HEK293 (cell line): ENCODE results near the gene ADGRF3.
A peak's percentile ranks its signal among the peaks of the same experiment; 100 is the strongest.

Experiments used
- CTCF ChIA-PET: fragments of 350-600 bp; formaldehyde crosslinking; extraction: SDS; loops from one replicate; lab custom pipeline; 2021; ENCODE audit warnings: antibody characterized with exemption; lab: Yijun Ruan, JAX
- POLR2A ChIA-PET: fragments of 300-600 bp; formaldehyde crosslinking; extraction: SDS; loops from one replicate; lab custom pipeline; 2020; ENCODE audit warnings: antibody characterized with exemption, inconsistent platforms; lab: Yijun Ruan, JAX
- H3K27ac ChIP-seq: fragments of 200-500 bp; sonication (Bioruptor generic); 2 replicates; pipeline ENCODE4 v1.5.1; 2014; ENCODE audit warnings: low read depth, low read length, control low read depth, inconsistent platforms; ENCODE audit errors: extremely low read depth
- H3K36me3 ChIP-seq, 2 experiments: fragments of 200-500 bp in 1 of 2; sonication (Bioruptor generic) in 1 of 2; 1 replicate in 1 of 2; 2 replicates in 1 of 2; pipeline ENCODE4 v1.5.1; 2014 to 2017; ENCODE audit warnings: inconsistent platforms in 2 of 2, low read length in 2 of 2; ENCODE audit not compliant: control insufficient read depth in 2 of 2, insufficient read depth in 1 of 2
- H3K4me1 ChIP-seq: fragments of 200-500 bp; sonication (Bioruptor generic); 2 replicates; pipeline ENCODE4 v1.5.1; 2014; ENCODE audit warnings: mild to moderate bottlenecking, low read length, inconsistent platforms; ENCODE audit not compliant: control insufficient read depth, insufficient read depth
- H3K4me3 ChIP-seq: 2 replicates; pipeline ENCODE4 v1.5.1; 2011; ENCODE audit warnings: low read depth, mild to moderate bottlenecking, control low read depth, low read length, moderate library complexity
- H3K9me3 ChIP-seq: fragments of 200-500 bp; sonication (Bioruptor generic); 2 replicates; pipeline ENCODE4 v1.5.1; 2014; ENCODE audit warnings: low read depth, low read length, inconsistent platforms; ENCODE audit not compliant: control insufficient read depth, insufficient read depth
- FEZF1 ChIP-seq: fragments of 450-650 bp; formaldehyde crosslinking; IDR thresholded peaks from 2 replicates; pipeline ENCODE4 v1.5.1; 2016; ENCODE audit warnings: missing biosample characterization, missing genetic modification characterization
- OSR2 ChIP-seq: fragments of 450-650 bp; formaldehyde crosslinking; IDR thresholded peaks from 2 replicates; pipeline ENCODE4 v1.5.1; 2016; ENCODE audit warnings: missing biosample characterization, missing genetic modification characterization
- REPIN1 ChIP-seq: fragments of 450-650 bp; formaldehyde crosslinking; IDR thresholded peaks from 2 replicates; pipeline ENCODE4 v1.5.1; 2017; ENCODE audit warnings: missing biosample characterization, missing genetic modification characterization, low read depth
- SP7 ChIP-seq: fragments of 450-650 bp; formaldehyde crosslinking; IDR thresholded peaks from 2 replicates; pipeline ENCODE4 v1.5.1; 2016; ENCODE audit warnings: missing biosample characterization, missing genetic modification characterization
- ZBTB17 ChIP-seq: fragments of 450-650 bp; formaldehyde crosslinking; IDR thresholded peaks from 2 replicates; pipeline ENCODE4 v1.5.1; 2016; ENCODE audit warnings: missing biosample characterization, missing genetic modification characterization
- ZNF155 ChIP-seq: fragments of 450-650 bp; formaldehyde crosslinking; IDR thresholded peaks from 2 replicates; pipeline ENCODE4 v1.5.1; 2016; ENCODE audit warnings: missing biosample characterization, missing genetic modification characterization
- ZNF169 ChIP-seq: fragments of 450-650 bp; formaldehyde crosslinking; IDR thresholded peaks from 2 replicates; pipeline ENCODE4 v1.5.1; 2016; ENCODE audit warnings: missing biosample characterization, missing genetic modification characterization
- ZNF221 ChIP-seq: fragments of 450-650 bp; formaldehyde crosslinking; IDR thresholded peaks from 2 replicates; pipeline ENCODE4 v1.5.1; 2017; ENCODE audit warnings: missing biosample characterization, missing genetic modification characterization, borderline replicate concordance
- ZNF335 ChIP-seq: fragments of 450-650 bp; formaldehyde crosslinking; conservative IDR thresholded peaks from 2 replicates; pipeline ENCODE4 v1.5.1; 2016; ENCODE audit warnings: missing biosample characterization, missing genetic modification characterization
- ZNF354C ChIP-seq: fragments of 450-650 bp; formaldehyde crosslinking; IDR thresholded peaks from 2 replicates; pipeline ENCODE4 v1.5.1; 2016; ENCODE audit warnings: missing biosample characterization, missing genetic modification characterization, low read depth, borderline replicate concordance
- ZNF416 ChIP-seq: fragments of 450-650 bp; formaldehyde crosslinking; IDR thresholded peaks from 2 replicates; pipeline ENCODE4 v1.5.1; 2016; ENCODE audit warnings: missing biosample characterization, missing genetic modification characterization
- ZNF596 ChIP-seq: fragments of 450-650 bp; IDR thresholded peaks from 2 replicates; pipeline ENCODE4 v1.5.0; 2018; ENCODE audit warnings: missing biosample characterization, mild to moderate bottlenecking, missing genetic modification characterization, moderate library complexity
- ZNF843 ChIP-seq: fragments of 450-650 bp; formaldehyde crosslinking; IDR thresholded peaks from 2 replicates; pipeline ENCODE4 v1.5.1; 2016; ENCODE audit warnings: missing biosample characterization, missing genetic modification characterization
- ZXDB ChIP-seq: fragments of 450-650 bp; formaldehyde crosslinking; IDR thresholded peaks from 2 replicates; pipeline ENCODE4 v1.5.1; 2016; ENCODE audit warnings: missing biosample characterization, missing genetic modification characterization
- TF ChIP-seq, protein P1 (sequence below): fragments of 450-650 bp; formaldehyde crosslinking; IDR thresholded peaks from 2 replicates; pipeline ENCODE4 v1.5.1; 2017; ENCODE audit warnings: missing biosample characterization, missing genetic modification characterization
- TF ChIP-seq, protein P2 (sequence below): fragments of 450-650 bp; formaldehyde crosslinking; IDR thresholded peaks from 2 replicates; pipeline ENCODE4 v1.5.1; 2016; ENCODE audit warnings: missing biosample characterization, missing genetic modification characterization
- TF ChIP-seq, protein P3 (sequence below): fragments of 450-650 bp; formaldehyde crosslinking; IDR thresholded peaks from 2 replicates; pipeline ENCODE4 v1.5.1; 2016; ENCODE audit warnings: missing biosample characterization, missing genetic modification characterization

ADGRF3 gene

DNA sequence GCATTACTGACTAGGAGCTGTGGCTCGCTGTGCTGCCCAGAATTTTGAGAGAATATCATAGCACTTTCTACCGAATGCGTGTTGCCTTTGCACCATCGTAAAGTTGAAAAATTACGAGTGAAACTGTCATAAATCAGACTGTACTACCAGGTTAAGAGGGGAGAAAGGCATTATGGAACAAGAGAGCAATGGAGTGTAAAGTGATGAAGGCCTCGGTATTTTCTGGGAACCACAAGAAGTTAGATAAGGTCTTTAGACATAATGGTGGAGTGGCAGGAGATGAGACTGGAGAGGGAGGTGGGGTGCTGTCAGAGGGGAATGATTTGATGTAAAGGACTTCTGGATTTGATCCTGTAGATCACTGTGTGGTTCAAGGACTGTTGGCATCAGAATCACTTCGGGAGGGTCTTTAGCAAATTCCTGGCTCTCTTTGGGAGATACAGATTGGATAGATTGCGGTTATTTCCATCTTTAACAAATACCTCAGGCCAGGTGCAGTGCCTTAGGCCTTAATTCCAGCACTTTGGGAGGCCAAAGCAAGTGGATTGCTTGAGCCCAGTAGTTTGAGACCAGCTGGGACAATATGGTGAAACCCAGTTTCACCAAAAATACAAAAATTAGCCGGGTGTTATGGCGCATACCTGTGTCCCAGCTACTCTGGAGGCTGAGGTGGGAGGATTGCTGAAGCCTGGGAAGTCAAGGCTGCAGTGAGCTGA lies 4.9 kb upstream of the ADGRF3 start:
- H3K9me3 ChIP-seq, result no peaks in the 10 kb centered on the region
- no peak overlapping the region for H3K4me3 ChIP-seq
- CTCF ChIA-PET, result interaction anchor here (0.8 to 1.2 kb wide), 2 partner anchors 9 to 118 kb away, joined by 3 to 4 read pairs; no protein-coding TSS in a partner anchor
- H3K27ac ChIP-seq, result peak overlapping the region; percentile 13
- TF ChIP-seq ZNF416 (no peak), ZBTB17 (tag by site-specific recombination) (0 out of 2 replicates have a peak, but pooled peaks have one; percentile 15), ZNF843 (tag by site-specific recombination) (peak; percentile 42; the same call in 1 of the 2 replicates), ZNF169 (tag by site-specific recombination) (no peak), ZNF596 (tag by site-specific recombination) (no peak), REPIN1 (tag by site-specific recombination) (no peak), SP7 (tag by site-specific recombination) (0 out of 2 replicates have a peak, but pooled peaks have one; percentile 31), OSR2 (tag by site-specific recombination) (peak; percentile 68; the same call in 1 of the 2 replicates), FEZF1 (tag by site-specific recombination) (peak; percentile 53; the same call in 1 of the 2 replicates), ZXDB (peak; percentile 37; the same call in 1 of the 2 replicates)
- TF ChIP-seq, protein P1, sequence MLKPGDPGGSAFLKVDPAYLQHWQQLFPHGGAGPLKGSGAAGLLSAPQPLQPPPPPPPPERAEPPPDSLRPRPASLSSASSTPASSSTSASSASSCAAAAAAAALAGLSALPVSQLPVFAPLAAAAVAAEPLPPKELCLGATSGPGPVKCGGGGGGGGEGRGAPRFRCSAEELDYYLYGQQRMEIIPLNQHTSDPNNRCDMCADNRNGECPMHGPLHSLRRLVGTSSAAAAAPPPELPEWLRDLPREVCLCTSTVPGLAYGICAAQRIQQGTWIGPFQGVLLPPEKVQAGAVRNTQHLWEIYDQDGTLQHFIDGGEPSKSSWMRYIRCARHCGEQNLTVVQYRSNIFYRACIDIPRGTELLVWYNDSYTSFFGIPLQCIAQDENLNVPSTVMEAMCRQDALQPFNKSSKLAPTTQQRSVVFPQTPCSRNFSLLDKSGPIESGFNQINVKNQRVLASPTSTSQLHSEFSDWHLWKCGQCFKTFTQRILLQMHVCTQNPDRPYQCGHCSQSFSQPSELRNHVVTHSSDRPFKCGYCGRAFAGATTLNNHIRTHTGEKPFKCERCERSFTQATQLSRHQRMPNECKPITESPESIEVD (tag by site-specific recombination), result peak; percentile 65
- TF ChIP-seq, protein P2, sequence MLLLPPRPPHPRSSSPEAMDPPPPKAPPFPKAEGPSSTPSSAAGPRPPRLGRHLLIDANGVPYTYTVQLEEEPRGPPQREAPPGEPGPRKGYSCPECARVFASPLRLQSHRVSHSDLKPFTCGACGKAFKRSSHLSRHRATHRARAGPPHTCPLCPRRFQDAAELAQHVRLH (tag by site-specific recombination), result no peak
- TF ChIP-seq, protein P3, sequence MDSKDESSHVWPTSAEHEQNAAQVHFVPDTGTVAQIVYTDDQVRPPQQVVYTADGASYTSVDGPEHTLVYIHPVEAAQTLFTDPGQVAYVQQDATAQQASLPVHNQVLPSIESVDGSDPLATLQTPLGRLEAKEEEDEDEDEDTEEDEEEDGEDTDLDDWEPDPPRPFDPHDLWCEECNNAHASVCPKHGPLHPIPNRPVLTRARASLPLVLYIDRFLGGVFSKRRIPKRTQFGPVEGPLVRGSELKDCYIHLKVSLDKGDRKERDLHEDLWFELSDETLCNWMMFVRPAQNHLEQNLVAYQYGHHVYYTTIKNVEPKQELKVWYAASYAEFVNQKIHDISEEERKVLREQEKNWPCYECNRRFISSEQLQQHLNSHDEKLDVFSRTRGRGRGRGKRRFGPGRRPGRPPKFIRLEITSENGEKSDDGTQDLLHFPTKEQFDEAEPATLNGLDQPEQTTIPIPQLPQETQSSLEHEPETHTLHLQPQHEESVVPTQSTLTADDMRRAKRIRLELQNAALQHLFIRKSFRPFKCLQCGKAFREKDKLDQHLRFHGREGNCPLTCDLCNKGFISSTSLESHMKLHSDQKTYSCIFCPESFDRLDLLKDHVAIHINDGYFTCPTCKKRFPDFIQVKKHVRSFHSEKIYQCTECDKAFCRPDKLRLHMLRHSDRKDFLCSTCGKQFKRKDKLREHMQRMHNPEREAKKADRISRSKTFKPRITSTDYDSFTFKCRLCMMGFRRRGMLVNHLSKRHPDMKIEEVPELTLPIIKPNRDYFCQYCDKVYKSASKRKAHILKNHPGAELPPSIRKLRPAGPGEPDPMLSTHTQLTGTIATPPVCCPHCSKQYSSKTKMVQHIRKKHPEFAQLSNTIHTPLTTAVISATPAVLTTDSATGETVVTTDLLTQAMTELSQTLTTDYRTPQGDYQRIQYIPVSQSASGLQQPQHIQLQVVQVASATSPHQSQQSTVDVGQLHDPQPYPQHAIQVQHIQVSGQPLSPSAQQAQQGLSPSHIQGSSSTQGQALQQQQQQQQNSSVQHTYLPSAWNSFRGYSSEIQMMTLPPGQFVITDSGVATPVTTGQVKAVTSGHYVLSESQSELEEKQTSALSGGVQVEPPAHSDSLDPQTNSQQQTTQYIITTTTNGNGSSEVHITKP (tag by site-specific recombination), result peak; percentile 40; the same call in 1 of the 2 replicates
- peaks cover 14% of the 10 kb centered on the region; the same call in 1 of the 2 replicates for H3K4me1 ChIP-seq
- POLR2A ChIA-PET, result no interaction called here
- H3K36me3 ChIP-seq, result no peaks in the 10 kb centered on the region

DNA sequence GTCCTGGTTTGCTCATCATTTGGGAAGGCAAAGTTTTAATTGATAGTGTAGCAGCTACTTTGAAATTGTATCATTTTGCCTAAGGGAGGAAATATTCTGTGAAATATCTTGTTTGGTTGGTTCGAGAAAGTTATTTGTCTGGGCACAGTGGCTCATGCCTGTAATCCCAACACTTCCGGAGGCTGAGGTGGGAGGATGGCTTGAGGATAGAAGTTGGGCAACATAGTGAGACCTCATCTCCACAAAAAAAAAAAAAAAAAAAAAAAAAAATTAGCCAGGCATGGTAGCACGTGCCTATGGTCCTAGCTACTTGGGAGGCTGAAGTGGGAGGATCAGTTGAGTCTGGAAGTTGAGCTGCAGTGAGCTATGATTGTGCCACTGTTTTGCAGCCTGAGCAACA lies 3.1 kb upstream of the ADGRF3 start:
- ChIA-PET CTCF (no interaction called here), POLR2A (interaction anchor here (0.7 kb wide), 1 partner anchor 276 kb away, joined by 6 read pairs; no protein-coding TSS in a partner anchor)
- H3K9me3 ChIP-seq, result no peaks in the 10 kb centered on the region
- no peaks in the 10 kb centered on the region for H3K36me3 ChIP-seq
- H3K4me3 ChIP-seq, result no peak overlapping the region
- H3K27ac ChIP-seq, result no peak overlapping the region
- peaks cover 4% of the 10 kb centered on the region; the same call in 1 of the 2 replicates for H3K4me1 ChIP-seq
- TF ChIP-seq ZNF155, result no peak
- 0 out of 2 replicates have a peak, but pooled peaks have one; percentile 12 for TF ChIP-seq OSR2 (tag by site-specific recombination)
- TF ChIP-seq ZNF335 (tag by site-specific recombination), result 0 out of 2 replicates have a peak, but pooled peaks have one; percentile 25
- no peak for TF ChIP-seq ZNF221 (tag by site-specific recombination)
- TF ChIP-seq ZNF354C, result no peak
- TF ChIP-seq, all 188 proteins: peak for 2
